Suppressor macrophage treated with lipopolysaccharide for 1 hour (primary cell): ENCODE data around the gene BIRC5.
"Not testable (repeated sequence)": the region's sequence is repeated elsewhere in the genome, so short reads cannot be mapped to it uniquely, and the experiment has no call there.

Experiments used
- DNase-seq, 3 donors: peaks; one replicate each; pipeline ENCODE4 v3.0.0-alpha.2; 2020 to 2022

Gene BIRC5

DNA sequence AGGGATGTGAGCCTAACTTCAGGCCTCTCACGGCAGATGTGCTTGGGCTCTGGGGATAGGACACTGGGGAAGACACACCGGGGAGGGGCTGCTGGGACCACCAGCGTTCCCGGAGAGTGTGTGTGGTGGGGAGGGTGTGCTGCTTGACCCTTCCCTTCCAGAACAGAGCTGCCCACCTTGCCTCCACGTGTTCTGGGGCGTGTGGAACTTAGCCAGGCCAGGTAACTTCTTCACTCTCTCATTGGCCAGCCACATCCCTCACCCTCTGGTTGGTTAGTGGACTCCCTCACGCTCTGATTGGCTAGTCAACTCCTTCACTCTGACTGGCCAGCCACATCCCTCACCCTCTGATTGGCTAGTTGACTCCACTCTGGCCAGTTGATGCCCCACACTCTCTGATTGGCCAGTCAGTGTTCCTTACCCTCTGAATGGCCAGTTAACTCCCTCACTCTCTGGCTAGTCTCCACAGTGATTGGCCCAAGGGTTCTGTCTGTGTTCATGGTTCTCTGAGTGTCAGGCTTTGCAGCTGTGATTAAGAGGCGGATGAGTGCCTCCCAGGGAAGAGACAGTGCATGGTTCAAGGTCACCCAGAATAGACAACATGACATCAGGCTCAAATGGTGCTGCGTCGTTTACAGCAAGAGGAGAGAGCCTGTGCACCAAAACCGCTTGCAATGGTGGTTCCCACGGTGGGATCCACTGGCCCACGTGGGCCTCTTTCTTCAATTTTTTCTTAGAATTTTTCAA, 27.4 kb downstream of the BIRC5 start:
- DNase-seq = peak in 1 of 3 donors; percentile 49

DNA sequence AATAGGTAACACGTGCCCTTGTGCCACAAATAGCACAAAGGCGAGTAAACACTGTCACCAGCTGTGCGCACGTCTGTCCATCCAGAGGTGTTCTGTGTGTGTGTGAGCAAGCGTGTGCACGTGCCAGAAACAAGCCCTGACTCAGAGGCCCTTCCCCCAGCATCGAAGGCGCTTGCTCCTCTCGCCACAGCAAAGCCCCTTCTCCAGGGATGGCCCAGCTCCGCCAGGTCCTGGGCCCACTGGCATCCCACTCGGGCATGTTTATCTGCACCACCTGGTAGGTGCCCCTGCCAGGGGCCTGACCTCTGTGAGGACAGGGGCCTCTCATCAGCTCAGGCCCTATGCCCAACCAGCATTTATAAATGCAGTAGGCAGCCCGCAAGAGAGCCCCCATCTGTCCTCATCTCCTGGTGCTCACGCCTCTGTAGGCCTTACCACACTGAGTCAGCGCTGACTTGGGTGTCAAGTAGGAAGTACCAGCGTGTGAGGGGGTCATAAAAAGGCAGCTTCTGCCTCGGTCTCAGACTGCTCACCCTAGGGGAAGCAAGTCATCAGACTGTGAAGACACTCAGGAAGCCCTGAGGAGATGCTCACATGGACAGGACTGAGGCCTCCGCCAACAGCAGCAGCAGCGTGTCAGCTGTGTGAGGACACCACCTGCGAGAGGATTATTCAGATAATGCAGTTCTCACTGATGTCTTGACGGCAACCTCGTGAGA, 28.1 kb downstream of the BIRC5 start:
- peak; percentile 92 to 93 (median 92) for DNase-seq

DNA sequence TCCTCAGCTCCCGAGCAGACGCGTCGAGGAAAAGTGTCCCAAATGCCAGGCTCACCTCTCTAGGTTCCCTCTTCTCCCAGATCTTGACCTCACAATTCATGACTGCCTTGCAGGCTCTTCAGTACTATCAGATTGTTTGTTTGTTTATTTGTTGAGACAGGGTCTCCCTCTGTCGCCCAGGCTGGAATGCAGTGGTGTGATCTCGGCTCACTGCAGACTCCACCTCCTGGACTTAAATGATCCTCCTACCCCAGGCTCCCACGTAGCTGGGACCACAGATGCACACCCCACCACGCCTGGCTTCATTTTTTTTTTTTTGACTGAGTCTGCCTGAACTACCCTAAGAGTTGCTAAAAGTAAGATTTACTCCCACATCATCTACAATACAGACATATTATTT, 33.3 kb downstream of the BIRC5 start:
- no peak for DNase-seq

DNA sequence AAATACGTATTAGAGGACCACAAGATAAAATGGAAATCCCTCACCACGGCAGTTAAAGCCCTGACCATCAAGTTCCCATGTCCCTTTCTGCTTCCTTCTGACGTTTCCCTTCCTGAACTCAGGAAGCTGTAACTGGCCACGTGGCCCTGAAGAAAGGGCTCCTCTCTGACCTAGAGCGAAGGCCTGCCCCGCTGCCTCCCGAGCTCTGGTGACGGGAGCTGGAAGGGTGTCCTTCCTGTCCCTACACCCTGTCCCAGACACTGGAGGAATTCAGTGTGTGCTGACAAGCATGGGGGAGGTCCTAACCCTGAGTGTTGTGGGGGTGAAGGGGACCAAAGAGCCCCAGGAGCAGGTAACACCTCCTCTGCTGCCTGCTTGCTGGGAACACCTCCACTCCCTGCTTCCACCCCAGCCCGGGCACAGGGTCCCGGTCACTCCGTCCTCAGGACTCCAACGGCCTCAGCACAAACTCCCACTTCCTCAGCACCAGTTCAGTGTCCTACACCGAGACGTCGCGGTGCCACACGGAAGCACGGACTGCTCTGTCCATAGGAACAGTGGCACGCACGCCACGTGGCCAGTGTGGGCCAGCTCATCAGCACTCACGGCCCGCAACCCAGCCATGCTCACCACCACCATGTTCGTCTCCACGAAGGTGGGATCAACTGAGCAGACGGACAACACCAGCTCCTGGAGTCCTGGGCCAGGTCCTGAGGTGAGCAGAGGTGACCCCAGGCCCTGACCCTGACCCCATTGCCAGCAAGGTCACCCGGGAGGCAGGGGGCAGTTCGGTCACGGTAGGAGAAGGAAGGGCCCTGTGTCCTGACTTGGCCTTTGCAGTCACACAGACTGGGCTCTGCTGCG, 34.2 kb downstream of the BIRC5 start:
- DNase-seq = no peak

DNA sequence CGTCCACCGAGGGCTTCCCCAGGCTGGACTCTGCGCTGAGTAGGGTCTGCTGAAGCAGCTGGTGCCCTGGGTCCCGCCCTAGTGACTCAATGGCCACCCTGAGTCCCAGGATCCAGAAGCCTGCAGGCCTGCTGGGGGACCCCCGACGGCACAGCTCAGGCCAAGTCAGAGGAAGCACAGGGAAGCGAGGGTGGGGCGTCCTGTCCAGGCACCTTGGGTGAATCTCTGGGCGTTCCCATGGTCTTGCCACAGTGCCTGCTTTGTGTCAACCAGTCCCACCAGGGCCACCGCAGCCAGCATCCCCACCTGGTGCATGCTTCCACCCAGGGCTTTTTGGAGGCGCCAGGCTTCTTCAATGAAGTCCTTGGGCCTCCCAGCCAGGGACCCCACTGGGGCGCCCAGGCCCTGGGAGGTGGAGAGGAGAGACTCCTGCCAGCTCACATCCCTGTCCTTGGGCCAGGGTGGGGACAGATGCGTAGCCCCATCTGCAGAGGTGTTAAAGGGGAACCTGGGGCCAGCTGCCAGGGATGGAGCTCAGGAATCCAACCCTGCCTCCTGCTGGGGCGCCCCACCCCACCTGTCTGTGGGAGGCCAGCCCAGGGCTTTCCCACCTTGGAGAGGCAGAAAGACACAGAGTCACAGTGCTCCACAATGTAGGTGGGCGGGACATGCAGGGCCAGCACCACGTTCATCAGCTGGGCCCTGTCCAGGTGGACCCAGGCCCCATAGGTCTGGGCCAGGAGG, 35.2 kb downstream of the BIRC5 start:
- no peak for DNase-seq

DNA sequence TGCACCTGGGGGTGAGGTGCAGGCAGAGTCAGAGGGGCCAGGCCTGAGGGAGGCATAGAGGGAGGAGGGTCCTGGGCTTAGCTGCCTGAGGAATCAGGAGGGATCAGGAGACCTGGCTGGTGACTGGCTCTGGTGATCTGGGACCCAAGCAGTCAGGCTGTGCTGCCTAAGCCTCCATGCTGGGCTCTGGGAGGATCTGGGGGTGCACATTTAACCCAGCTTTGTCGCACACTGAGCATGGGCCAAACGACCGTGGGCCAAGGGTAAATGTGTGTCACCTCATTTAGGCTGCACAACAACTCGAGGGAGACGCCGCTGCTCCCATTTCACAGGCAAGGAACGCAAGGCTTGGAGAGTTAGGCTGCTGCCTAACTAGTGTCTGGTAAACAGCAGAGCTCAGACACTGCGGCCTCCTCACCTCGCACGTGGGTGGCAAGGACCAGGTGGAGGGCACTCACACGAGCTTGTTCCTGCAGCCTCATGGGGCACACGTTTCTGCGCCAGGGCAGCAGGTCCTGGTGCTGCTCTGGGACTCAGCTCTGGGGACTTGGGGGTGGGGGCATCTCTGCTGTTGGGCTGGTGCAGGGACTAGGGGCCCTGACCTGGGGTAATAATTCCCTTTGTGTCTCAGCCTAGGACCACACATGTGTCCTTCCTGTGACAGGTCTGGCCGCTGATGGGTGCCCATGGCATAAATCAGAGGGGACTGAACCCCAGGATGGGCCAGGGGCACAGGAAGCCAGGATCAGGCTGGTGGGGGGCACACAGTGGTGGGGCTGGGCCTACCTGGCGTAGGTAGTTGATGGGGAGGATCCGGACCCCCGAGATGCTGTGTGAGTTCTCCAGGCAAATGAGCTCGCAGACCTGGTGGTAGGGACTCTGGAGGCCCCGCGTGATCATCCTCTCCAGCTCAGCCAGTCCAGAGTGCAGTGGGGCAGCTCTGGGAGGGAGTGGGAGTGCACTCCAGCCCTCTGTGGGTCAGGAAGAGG, 36.1 kb downstream of the BIRC5 start:
- no peak for DNase-seq

DNA sequence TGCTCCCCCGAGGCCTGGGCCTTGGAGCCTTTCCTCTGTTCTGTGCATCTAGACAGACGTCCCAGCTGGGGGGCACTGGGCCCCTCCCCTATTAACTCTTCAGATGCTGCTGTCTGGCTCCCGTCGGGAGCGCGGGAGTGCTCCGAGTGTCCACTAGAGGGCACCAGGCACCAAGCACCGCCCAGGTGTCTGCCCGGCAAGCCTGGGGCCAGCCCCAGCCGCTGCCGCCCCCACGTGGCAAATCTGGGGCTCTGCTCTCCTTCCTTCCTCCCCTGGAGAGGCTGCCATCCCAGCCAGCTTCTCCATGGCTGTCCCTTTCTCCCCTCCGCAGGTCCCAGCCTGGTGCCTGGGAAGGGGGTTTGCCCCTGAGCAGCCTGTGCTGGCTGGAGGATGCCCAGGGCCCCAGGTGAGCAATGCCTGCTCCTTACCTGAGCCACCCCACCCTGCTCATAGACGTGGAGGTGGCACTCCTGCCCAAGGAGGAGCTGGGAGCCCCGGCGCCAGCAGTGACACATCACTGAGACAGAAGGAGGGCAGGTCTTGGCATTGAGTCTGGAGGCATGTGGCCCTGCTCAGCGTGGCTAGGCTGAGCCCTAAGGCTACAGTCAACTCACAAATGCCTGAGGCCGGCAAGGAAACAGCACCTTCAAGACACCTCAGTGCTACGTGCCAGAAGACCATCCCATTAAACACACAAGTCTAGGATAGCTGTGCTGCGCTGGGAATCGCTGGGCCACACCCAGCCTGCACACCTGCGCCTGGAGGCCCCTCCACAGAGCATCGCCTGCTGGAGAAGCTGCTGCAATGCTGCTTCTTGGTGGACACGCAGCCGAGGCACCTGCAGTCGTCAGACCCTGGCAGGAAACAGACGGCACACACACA, 37.1 kb downstream of the BIRC5 start:
- DNase-seq = peak; percentile 91 to 94 (median 92)

DNA sequence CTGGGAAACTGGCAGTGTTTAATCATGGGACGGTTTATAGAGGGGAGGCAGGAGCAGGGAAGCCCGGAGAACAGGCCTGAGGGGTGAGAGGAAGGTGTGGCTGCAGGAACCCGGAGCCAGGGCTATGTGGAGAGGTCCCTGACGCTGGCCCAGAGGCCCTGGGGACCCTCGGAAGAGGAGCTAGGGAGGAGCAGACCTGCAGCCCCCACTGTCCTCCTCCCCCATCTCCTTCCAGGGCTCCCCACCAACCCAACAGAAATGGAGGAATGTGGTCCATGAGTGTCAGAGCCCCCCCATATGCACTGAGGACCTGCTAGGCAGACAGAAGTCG, 37.7 kb downstream of the BIRC5 start:
- DNase-seq = no peak

DNA sequence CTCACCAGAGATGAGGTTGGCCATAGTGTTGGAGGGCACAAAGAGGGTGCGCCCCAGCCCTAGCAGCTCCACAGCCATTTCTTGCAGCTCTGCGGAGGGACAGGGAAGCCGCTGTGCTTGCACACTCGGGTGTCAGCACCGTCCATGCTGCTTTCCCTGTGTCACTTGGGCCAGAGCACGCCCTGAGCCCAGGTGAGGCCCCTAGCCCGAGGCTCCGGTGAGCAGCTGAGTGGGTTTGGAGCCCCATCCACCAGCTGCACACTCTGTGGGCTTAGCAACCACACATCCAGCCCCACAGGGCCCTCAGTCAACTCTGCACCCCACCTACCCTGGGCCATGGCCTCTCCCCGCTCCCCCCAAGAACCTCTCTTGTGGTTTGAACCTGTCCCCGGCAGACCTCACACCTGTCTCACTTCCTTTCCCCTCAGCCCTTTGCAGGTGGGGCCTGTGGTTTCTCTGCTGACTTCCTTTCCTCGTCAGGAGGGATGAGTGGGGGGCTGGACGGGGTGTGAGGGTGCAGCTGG, 38.1 kb downstream of the BIRC5 start:
- DNase-seq = no peak

DNA sequence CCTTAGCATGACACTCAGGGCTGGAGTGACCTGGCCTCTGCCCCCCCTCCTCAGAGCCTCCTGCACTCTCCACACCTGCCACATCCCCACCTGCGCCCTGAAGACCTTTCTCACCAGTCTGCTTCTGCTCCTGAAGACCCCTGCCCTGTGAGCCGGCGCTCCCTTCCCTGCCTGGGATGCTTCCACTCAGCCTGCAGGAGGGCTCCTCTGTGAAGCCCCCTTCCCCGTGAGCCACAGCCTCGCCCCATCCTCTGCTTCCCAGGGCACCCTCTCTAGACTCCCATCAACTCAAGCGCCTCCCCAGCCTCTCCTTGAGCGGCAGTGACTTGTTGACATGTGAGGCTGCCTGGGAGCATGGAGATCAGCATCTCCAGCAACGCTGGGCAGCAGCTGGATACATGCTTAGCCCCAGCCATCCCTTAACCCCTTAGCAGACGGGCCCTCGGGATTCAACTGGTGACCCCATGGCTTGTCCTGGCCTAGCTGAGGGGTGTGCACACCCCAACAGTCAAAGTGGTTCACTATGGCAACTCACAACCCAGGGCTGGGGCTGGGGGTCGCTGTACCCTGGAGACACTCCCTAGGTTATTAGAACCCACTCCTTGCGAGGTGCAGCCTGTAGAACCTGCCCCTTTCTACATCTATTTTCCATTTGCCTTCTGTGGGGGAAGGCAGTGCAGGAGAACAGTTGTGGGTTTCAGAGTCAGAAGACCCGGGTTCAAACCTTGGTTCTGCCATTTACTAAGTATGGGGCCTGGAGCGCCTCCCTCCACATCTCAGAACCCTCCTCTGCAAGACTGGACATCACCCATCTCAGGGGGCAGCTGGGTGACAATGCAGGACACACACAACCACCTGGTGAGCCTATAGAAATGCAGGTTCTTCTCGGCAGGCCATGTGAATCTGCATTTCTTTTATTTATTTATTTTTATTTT, 38.9 kb downstream of the BIRC5 start:
- no peak for DNase-seq

DNA sequence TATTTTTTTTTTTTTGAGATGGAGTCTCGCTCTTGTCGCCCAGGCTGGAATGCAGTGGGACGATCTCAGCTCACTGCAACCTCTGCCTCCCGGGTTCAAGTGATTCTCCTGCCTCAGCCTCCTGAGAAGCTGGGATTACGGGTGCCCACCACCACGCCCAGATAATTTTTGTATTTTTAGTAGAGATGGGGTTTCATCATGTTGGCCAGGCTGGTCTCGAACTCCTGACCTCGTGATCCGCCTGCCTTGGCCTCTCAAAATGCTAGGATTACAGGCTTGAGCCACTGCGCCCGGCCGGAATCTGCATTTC, 39.5 kb downstream of the BIRC5 start:
- DNase-seq = not testable (repeated sequence)

DNA sequence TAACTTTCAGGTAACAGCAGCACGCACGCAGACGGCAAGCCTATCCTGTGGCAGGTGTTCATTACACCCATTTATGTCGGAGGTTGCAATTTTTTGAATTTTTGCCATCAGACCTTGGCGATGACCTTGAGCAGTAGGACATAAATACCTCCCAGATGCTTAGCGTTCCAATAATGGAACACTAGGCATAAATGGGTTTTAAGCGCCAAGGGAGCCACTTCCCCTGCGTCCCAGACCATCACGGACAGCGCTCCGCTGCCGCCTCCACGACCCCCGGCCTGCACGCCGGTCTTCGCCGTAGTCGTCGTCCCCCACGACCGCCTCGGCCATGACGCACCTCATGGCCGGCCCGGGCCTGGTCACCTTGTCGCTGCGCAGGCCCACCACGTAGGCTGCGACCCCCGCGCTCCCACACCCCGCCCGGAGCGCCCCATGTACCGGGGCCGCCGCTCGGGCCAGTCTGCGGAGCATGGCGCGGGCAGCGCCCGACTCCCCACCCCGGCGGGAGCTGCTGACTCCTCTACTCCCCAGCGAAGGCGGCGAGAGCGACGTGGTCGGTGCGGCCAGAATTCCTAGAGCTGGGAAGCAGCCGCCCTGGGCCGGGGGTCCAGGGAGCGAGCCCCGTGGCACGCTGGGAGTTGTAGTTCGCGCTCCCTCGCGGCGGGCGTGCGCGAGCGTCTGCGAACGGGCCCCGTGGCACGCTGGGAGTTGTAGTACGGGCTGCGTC, 40.1 kb downstream of the BIRC5 start:
- peak; percentile 87 to 94 (median 92) for DNase-seq

DNA sequence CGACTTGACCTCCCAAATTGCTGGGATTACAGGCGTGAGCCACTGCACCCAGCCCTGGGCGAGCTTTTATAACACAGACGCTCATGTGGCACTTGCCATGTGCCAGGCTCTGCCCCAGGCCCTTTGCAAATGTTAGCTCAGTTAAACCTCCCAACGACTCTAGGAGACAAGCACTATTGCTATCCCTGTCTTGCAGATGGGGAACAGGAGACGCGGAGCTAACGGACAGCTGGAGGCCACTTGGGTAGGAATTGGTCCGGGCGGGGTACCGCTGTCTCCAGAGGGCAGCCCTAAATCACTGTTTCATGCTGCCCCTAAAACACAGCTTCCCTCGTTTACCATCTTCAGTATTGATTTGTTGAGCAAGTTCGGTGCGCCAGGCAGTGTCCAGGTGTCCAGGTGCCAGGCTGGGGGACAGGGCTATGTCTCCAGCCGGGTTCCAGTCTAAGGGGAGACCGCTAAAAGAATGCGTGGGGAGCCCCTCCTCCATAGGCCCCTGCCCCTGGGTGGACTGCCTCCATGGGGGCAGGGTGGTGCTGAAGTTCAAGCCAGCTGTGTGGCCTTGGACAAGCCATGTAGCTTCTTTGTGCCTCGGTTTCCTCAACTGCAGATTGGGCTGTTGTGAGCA, 41.1 kb downstream of the BIRC5 start:
- DNase-seq = no peak

DNA sequence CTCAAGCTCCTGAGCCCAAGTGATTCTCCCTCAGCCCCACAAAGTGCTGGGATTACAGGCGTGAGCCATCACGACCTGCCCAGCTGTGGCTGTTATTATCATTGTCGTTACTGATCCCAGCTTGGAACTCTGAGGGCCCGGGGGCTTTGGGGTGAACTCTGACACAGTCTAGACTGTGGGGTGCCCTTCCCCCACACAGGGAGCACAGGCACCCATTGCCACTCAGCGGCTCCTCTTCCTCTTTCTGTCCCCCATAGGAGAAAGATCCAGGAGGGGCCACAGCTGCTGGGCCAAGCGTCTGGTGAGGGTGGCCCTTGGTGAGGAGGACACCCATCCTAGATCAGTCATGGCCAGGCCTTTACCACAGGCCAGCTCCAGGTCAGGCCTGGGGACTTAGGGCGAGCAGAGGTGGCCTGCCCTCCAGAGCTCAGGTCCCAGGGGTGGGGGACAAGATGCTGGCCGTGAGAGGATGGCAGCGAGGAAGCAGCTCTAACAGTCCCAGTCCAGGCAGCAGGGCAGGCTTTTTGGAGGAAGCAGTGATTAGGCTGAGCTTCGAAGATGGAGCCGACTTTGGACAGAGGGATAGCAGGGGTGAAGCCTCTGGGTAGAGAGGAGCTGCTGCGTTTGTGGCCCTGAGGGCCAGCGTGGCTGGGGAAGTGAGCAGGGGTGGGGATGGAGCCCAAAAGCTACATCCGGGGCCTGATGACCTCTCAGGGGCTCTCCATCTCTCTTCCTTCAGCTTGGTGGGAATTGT, 42.1 kb downstream of the BIRC5 start:
- peak in 1 of 3 donors; percentile 16 for DNase-seq

DNA sequence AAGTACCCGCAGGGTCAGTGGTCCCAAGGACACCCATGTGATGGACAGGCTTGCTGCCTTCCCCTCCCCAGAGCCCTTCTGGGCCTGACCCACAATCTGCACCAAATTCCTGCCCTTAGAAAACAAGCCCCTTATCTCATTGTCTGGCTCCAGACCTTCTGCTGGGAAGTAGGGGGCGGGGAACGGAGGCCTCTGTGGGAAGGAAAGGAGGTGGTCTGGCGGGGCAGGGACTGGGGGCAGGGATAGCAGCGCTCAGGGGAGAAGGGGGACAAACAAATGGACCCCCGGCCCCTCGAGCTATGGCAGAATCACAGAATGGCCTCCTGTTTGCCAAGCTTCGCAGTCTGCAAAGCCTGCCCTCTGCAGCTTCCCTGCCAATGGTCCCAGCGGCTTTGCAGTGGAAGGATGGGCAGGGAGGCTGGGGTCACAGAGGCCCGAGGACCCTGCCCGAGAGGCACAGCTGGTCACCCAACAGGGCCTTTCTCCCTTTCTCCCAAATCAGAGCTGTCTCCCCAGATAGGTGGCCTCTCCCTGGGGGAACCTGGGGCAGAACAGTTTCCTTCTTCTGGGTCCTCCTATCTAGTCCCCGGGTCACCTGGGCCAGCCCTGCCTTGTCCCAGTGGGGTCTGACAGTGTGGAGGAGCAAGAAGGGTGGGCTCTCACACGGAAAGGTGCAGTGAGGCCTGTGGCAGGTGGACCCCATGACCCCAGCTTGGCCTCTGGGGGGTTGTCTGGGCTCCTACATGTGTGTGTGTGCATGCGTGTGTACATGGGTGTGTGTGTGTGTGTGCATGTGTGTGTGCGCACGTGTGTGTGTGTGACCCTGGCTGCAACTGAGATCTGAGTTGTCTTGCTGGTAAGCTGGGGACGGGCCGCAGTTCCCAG, 42.9 kb downstream of the BIRC5 start:
- no peak for DNase-seq

DNA sequence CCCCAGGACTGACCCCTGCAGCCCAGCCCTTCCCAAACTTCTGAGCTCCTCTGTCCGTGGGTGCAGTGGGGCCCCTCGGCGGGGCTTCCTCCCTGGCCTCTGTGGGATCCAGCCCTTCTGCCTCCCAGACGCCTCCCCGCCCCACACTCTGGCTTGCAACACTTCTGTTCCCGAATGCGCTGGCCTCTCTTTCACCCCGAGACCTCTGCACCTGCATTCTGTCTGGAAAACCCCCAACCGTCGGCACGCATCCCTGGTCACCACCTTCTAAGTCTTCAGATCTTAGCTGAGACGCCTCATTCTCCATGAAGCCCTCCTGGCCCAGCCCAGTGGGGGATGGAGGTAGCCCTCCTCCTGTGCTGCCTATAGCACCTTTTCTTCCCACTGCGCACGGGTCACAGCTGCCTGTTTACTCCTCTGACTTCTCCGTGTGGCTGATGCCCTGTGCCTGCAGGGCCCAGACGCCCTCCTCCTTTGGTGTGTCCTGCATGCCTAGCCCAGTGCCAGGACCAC, 43.8 kb downstream of the BIRC5 start:
- peak in 2 of 3 donors; percentile 26 to 51 for DNase-seq
